Fibroblast of villous mesenchyme (primary cell): ENCODE results near the gene KCNQ5. TPM values are rescaled to one million over a fixed set of nuclear protein-coding genes. Genes with fewer than 3 reads are reported as not detected.

Source experiments
- DNase-seq: peaks from one replicate; pipeline ENCODE4 v3.0.0-alpha.2; 2010; ENCODE audit warnings: low read depth
- H3K4me3 ChIP-seq: 2 replicates; pipeline ENCODE4 v1.5.1; 2011; ENCODE audit warnings: low read depth, mild to moderate bottlenecking, low read length
- total RNA-seq: library from RNA; depleted of rRNA; stranded (reverse); fragments of >200 nt; gene quantifications from 2 replicates; pipeline ENCODE4 v1.2.3, GENCODE V29; 2012
- TF ChIP-seq, protein P1 (sequence below): IDR thresholded peaks from 2 replicates; pipeline ENCODE4 v1.5.1; 2012; ENCODE audit warnings: low read depth, mild to moderate bottlenecking, low read length; ENCODE audit not compliant: insufficient read depth

KCNQ5 gene
- total RNA-seq, 1 donor, result 0.86 TPM

DNA sequence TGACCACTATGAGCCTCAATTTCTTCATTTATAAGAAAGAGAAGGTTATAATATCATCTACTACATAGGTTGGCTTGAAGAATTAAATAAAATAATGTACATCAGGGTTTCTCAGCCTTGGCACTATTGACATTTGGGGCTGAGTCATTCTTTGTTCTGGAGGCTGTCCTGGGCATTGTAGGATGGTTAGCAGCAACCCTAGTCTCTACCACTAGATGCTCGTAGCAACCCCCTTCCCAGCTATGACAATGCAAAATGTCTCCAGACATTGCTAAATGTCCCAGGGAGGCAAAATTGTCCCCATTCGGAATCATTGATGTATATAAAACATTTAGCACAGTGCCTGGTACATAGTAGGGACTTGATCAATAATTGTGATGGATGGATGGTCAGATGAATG is 451.4 kb downstream of the KCNQ5 start:
- H3K4me3 ChIP-seq, result no peak overlapping the region
- TF ChIP-seq, protein P1, sequence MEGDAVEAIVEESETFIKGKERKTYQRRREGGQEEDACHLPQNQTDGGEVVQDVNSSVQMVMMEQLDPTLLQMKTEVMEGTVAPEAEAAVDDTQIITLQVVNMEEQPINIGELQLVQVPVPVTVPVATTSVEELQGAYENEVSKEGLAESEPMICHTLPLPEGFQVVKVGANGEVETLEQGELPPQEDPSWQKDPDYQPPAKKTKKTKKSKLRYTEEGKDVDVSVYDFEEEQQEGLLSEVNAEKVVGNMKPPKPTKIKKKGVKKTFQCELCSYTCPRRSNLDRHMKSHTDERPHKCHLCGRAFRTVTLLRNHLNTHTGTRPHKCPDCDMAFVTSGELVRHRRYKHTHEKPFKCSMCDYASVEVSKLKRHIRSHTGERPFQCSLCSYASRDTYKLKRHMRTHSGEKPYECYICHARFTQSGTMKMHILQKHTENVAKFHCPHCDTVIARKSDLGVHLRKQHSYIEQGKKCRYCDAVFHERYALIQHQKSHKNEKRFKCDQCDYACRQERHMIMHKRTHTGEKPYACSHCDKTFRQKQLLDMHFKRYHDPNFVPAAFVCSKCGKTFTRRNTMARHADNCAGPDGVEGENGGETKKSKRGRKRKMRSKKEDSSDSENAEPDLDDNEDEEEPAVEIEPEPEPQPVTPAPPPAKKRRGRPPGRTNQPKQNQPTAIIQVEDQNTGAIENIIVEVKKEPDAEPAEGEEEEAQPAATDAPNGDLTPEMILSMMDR, result no peak
- DNase-seq, result no peak

DNA sequence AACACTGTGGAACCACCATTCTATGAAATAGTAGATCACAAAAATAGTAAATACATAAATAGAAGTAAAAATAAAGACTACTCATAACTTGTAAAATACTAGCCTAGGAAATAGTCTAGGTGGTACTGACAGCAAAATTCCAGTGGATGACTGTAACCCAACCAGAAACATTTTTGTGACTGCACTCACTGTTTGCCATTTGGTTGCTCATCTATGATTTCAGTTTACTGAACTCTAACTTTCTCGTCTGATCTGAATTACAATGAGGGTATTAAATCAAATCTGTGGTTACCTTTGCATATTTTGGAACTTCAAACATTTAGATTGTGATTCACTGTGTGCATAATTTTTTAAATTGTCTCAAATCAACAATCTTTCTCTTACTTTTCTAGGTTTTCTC is 452.3 kb downstream of the KCNQ5 start:
- TF ChIP-seq, protein P1, result no peak
- DNase-seq, result no peak

DNA sequence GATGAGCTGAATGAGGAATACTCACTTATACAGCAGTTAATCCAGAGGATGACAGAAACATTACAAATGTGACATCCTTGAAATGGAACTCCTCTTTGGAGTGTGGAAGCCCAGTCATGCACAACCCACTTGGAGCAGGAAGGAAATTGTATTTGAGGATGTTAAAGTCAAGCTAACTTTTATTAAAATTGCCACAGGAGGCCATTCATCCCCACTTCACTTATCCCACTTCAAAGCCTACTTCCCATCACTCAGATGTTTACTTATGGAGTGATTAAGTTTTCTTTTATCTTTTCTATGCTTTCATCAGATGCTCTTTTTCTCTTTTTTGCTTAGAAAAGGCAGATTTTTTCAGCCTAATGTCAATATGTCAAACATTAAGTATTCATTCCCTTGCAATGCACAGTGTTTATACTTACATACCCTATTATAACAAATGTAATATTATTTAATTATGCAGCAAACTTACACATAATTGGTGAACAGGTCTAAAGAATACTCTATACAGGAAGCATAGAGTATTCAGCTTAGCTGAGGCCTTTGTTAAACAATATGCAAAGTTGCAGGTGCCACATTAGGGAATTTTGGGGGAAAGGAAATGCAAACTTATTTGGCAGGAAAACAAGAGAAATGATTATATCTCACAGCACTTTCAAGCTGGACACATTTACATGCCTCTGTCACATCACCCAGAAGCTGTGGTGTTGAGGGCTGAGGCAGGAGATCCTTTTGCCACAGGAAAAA is 454.5 kb downstream of the KCNQ5 start:
- H3K4me3 ChIP-seq, result no peak overlapping the region
- DNase-seq, result no peak
- TF ChIP-seq, protein P1, result no peak

More for the DNA sequence above, 452.3 kb downstream of the KCNQ5 start:
- H3K4me3 ChIP-seq, result no peak overlapping the region

DNA sequence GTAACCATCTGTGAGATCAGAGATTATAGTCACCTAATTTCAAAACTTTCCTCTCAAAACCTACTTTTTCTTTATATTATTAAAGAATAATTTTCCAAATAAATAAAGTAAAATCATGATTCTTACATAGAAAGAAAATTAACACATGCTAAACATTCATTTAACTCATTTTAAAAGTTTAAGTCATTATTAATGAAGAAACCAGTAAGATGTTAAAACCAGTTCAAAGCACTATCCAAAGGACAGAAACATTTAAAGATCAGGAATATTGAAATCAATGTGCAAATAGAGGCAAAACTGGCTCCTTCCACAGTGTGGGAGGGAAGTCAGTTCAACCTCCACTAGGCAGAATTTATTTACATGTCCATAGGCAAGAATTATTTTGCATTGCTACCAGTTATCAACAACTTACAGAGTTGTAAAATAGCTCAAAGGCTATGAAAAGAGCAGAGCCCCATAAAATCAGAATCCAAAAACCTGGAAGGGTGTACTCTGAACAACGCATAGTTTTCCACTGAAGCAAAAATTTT is 456.5 kb downstream of the KCNQ5 start:
- TF ChIP-seq, protein P1, result no peak
- peak; percentile 18 for DNase-seq

DNA sequence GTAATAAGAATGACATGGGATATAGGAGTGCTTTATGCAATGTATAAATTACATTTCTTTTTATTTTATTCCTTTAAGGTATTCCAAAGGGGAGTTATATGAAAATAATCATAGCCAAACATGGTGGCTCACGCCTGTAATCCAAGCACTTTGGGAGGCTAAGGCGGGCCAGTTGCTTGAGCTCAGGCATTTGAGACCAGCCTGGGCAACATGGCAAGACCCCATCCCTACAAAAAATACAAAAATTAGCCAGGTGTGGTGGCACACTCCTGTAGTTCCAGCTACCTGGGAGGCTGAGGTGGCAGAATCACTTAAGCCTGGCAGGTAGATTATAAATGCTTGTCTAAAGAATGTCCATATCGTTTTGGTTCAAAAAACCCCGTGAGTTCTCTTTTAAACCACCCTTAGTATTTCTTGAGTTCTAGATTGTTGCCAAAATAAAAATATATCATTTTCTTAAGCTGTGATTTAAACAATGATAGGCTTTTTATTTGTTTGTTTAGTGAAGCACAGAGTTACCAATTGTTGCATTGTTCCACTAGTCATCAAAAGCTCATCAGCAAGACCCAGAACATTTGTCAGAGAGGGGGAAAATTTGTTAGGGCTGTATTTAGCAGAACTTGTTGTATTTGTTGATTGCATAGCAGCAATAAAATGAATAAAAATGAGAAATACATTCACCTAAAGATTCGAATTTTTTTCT is 457.2 kb downstream of the KCNQ5 start:
- DNase-seq, result no peak
- TF ChIP-seq, protein P1, result no peak
- H3K4me3 ChIP-seq, result no peak overlapping the region

More for the DNA sequence above, 456.5 kb downstream of the KCNQ5 start:
- no peak overlapping the region for H3K4me3 ChIP-seq

DNA sequence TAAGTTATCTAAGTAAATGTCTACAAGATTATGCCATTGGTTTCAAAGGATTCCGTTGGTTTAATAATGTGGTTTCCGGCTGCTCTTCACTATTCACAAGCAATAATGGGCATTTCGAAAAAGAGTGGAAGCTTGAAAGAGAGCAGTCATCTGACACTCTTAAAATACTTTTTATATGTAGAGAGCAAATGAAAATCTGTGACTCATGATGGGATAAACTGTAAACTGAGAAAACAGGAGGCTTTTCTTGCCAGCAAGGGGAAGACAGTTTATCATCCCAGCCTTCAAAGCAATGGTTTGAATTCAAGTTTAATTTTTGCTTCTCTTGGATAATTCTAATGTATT is 457.7 kb downstream of the KCNQ5 start:
- no peak overlapping the region for H3K4me3 ChIP-seq
- peak; percentile 71 for DNase-seq
- TF ChIP-seq, protein P1, result no peak

DNA sequence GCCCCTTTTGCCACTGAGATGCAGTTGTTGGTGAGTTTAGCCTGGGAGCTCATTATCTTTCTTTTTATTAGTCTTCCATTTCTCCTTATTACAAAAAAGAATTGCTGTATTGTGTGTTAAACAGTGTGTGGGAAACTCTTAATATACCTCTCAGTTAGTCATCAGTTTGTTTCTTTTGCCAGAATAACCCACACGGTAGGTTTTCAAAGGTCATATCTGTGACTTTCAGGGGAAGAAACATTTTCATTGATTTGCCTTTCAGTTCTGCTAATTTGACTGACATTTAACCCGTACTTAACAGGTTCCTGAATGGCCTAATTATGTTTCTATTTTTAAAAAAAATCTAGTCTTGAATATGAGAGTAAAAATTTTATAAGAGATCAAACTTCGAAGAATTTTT is 458.1 kb downstream of the KCNQ5 start:
- TF ChIP-seq, protein P1, result no peak
- H3K4me3 ChIP-seq, result no peak overlapping the region
- DNase-seq, result no peak
